Measurements from ENCODE around the gene MAP9.

MAP9 gene

DNA sequence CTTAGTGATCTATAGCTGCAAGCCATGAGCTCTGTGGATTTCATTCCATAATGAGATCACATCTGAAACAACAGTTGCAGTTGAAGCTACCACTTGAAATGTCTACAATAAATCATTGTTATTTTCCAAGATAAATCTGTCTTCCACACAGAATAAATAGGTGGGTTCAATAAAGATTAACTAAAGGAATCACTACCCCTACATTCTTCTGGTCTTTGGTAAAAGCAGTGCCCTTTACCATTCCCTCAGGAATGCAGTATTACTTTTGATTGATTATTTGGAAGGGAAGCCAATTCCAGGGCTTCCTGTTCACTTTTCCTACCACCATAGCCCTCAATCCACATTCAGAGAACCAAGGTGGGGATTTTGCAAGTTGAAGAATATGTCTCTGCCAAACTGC, 38.9 kb upstream of the MAP9 start:
- no peaks in the 10 kb centered on the region for H4K20me1 ChIP-seq (ENCODE audit: insufficient read depth, low read length)
- H3K4me2 ChIP-seq (ENCODE audit: insufficient read depth, low read length), result no peak overlapping the region
- no peaks in the 10 kb centered on the region for H3K27me3 ChIP-seq (ENCODE audit: insufficient read depth, low read length, poor library complexity)
- no peak overlapping the region for H3K27ac ChIP-seq (ENCODE audit: low read length)
- ATAC-seq (ENCODE audit: insufficient read depth, low read depth) (no peak), DNase-seq (no peak)
- no peaks in the 10 kb centered on the region for H3K79me2 ChIP-seq (ENCODE audit: insufficient read depth, low read length)
- no peaks in the 10 kb centered on the region for H3K36me3 ChIP-seq (ENCODE audit: insufficient read depth, low read length)
- H3K9ac ChIP-seq (ENCODE audit: low read depth, low read length), result no peak overlapping the region
- no peaks in the 10 kb centered on the region for H3K4me1 ChIP-seq (ENCODE audit: insufficient read depth, low read length)
- no peaks in the 10 kb centered on the region for H3K9me3 ChIP-seq (ENCODE audit: insufficient read depth, low read length, severe bottlenecking)
- no peak overlapping the region for H2AFZ ChIP-seq (ENCODE audit: low read depth, low read length)
- TF ChIP-seq CTCF (IDR thresholded peaks at IDR 0.05; ENCODE audit: borderline replicate concordance, extremely low read depth, low read length, poor library complexity, severe bottlenecking), result no peak
- TF ChIP-seq EZH2 (IDR thresholded peaks at IDR 0.05; ENCODE audit: borderline replicate concordance, low read depth, low read length, severe bottlenecking), result no peak
- H3K4me3 ChIP-seq (ENCODE audit: low read depth in 1 of 2, low read length in 2 of 2), result no peak overlapping the region

GRCh38 chr4:155413451-155413850, 36.7 kb upstream of the MAP9 start:
- DNase-seq (no peak), ATAC-seq (ENCODE audit: insufficient read depth, low read depth) (no peak)
- Histone ChIP-seq H3K4me1 (ENCODE audit: insufficient read depth, low read length) (no peaks in the 10 kb centered on the region), H3K4me3 (ENCODE audit: low read depth in 1 of 2, low read length in 2 of 2) (no peak overlapping the region), H3K27me3 (ENCODE audit: insufficient read depth, low read length, poor library complexity) (no peaks in the 10 kb centered on the region), H3K9me3 (ENCODE audit: insufficient read depth, low read length, severe bottlenecking) (no peaks in the 10 kb centered on the region), H4K20me1 (ENCODE audit: insufficient read depth, low read length) (no peaks in the 10 kb centered on the region), H2AFZ (ENCODE audit: low read depth, low read length) (no peak overlapping the region), H3K27ac (ENCODE audit: low read length) (no peak overlapping the region), H3K9ac (ENCODE audit: low read depth, low read length) (no peak overlapping the region), H3K79me2 (ENCODE audit: insufficient read depth, low read length) (no peaks in the 10 kb centered on the region), H3K4me2 (ENCODE audit: insufficient read depth, low read length) (no peak overlapping the region), H3K36me3 (ENCODE audit: insufficient read depth, low read length) (no peaks in the 10 kb centered on the region)
- TF ChIP-seq EZH2 (IDR thresholded peaks at IDR 0.05; ENCODE audit: borderline replicate concordance, low read depth, low read length, severe bottlenecking) (no peak), CTCF (IDR thresholded peaks at IDR 0.05; ENCODE audit: borderline replicate concordance, extremely low read depth, low read length, poor library complexity, severe bottlenecking) (no peak)

DNA sequence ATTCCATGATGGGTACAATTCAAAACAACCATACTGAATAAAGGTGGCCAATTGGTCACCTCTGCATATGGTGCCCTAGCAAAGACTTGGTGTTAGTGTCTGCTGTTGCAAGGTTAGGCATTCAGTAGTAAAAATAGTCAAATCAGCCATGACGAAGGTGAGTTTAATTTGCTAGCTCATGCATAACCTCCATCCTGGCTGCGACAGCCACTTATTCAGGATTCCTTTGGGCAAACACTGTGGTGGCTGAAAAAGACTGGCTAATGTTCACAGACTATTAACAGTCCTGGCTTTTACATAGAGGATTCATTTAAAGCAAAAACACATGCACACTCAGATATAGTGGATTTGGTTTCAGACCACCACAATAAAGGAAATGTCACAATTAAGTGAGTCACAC, 34.8 kb upstream of the MAP9 start:
- H3K79me2 ChIP-seq (ENCODE audit: insufficient read depth, low read length), result no peaks in the 10 kb centered on the region

More for the DNA sequence above, 34.8 kb upstream of the MAP9 start:
- Histone ChIP-seq H4K20me1 (ENCODE audit: insufficient read depth, low read length) (no peaks in the 10 kb centered on the region), H3K27ac (ENCODE audit: low read length) (no peak overlapping the region), H2AFZ (ENCODE audit: low read depth, low read length) (no peak overlapping the region), H3K27me3 (ENCODE audit: insufficient read depth, low read length, poor library complexity) (no peaks in the 10 kb centered on the region), H3K9me3 (ENCODE audit: insufficient read depth, low read length, severe bottlenecking) (no peaks in the 10 kb centered on the region), H3K9ac (ENCODE audit: low read depth, low read length) (no peak overlapping the region), H3K4me2 (ENCODE audit: insufficient read depth, low read length) (no peak overlapping the region), H3K4me3 (ENCODE audit: low read depth in 1 of 2, low read length in 2 of 2) (no peak overlapping the region), H3K4me1 (ENCODE audit: insufficient read depth, low read length) (no peaks in the 10 kb centered on the region), H3K36me3 (ENCODE audit: insufficient read depth, low read length) (no peaks in the 10 kb centered on the region)
- ATAC-seq (ENCODE audit: insufficient read depth, low read depth) (no peak), DNase-seq (no peak)
- no peak for TF ChIP-seq CTCF (IDR thresholded peaks at IDR 0.05; ENCODE audit: borderline replicate concordance, extremely low read depth, low read length, poor library complexity, severe bottlenecking)
- no peak for TF ChIP-seq EZH2 (IDR thresholded peaks at IDR 0.05; ENCODE audit: borderline replicate concordance, low read depth, low read length, severe bottlenecking)
